Measurements from ENCODE around the gene VIPAS39. TPM values are rescaled to one million over a fixed set of nuclear protein-coding genes. Genes with fewer than 3 reads are reported as not detected.

Gene VIPAS39
- total RNA-seq, 2 donors from 2014 or later = 26.7 to 29.8 TPM

DNA sequence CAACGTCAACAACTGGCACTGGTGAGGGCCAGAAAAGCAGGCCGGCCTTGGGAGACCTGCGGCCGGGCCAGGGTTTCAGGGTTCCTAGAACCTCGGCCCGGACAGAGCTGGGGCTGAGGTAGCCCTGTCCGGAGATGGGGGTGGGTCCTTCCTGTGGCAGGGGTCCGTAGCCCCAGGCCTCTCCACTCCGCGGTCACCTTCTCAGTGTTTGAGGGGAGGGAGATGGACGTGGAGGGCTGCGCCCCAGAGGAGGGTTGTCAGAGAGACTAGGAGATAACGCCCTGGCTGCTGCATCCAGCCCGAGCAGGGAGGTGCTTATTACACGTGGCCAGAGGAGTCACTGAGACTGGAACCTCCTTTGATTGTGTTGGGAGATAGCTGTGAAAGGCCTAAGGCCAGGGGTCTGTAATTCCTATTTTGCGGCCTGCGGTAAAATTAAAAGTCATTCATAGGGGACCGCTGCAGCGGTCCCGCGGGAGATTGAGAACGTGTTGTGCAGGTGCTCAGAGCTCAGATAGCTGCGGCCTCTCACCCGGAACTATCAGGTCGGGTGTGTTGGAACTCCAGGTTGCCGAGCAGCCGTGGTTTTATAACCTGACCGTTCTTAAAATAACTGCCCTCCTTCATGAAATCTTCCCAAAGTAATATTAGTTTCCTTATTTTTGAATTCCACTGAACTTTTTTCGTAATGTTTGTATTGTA lies 999 bp upstream of the VIPAS39 start:
- peak overlapping the region; percentile 84 for H3K27ac ChIP-seq (ENCODE audit: low read depth, low read length)
- peak overlapping the region; percentile 67 for H3K9ac ChIP-seq (ENCODE audit: extremely low read depth, low read length, poor library complexity, severe bottlenecking)
- peaks cover 9% of the 10 kb centered on the region for H3K4me1 ChIP-seq (ENCODE audit: control insufficient read depth, insufficient read depth, low read length)
- H3K27me3 Mint-ChIP-seq (ENCODE audit: insufficient read depth) = no peaks in the 10 kb centered on the region
- 1% methylated on average over 15 to 29 of the region's 29 CpGs for WGBS, 2 experiments (ENCODE audit: insufficient coverage in 1 of 2, insufficient read length in 1 of 2)
- no peaks in the 10 kb centered on the region for H3K9me3 ChIP-seq (ENCODE audit: control insufficient read depth, low read length)
- H3K27me3 ChIP-seq (ENCODE audit: control insufficient read depth, insufficient read depth, low read length, poor library complexity, severe bottlenecking) = no peaks in the 10 kb centered on the region
- H3K4me3 Mint-ChIP-seq = peak overlapping the region; percentile 94
- H3K27ac Mint-ChIP-seq = peak overlapping the region; percentile 99
- no peaks in the 10 kb centered on the region for H3K9me3 Mint-ChIP-seq
- TF ChIP-seq, protein P1, sequence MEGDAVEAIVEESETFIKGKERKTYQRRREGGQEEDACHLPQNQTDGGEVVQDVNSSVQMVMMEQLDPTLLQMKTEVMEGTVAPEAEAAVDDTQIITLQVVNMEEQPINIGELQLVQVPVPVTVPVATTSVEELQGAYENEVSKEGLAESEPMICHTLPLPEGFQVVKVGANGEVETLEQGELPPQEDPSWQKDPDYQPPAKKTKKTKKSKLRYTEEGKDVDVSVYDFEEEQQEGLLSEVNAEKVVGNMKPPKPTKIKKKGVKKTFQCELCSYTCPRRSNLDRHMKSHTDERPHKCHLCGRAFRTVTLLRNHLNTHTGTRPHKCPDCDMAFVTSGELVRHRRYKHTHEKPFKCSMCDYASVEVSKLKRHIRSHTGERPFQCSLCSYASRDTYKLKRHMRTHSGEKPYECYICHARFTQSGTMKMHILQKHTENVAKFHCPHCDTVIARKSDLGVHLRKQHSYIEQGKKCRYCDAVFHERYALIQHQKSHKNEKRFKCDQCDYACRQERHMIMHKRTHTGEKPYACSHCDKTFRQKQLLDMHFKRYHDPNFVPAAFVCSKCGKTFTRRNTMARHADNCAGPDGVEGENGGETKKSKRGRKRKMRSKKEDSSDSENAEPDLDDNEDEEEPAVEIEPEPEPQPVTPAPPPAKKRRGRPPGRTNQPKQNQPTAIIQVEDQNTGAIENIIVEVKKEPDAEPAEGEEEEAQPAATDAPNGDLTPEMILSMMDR (conservative IDR thresholded peaks at IDR 0.05) = no peak
- peak overlapping the region; percentile 97 for H3K4me3 ChIP-seq (ENCODE audit: low read length)
- peak; percentile 81 for DNase-seq
- peaks cover 34% of the 10 kb centered on the region for H3K36me3 Mint-ChIP-seq (ENCODE audit: low read depth)
- H3K36me3 ChIP-seq (ENCODE audit: control insufficient read depth, insufficient read depth, low read length) = peaks cover 34% of the 10 kb centered on the region
- peaks cover 23% of the 10 kb centered on the region for H3K4me1 Mint-ChIP-seq

DNA sequence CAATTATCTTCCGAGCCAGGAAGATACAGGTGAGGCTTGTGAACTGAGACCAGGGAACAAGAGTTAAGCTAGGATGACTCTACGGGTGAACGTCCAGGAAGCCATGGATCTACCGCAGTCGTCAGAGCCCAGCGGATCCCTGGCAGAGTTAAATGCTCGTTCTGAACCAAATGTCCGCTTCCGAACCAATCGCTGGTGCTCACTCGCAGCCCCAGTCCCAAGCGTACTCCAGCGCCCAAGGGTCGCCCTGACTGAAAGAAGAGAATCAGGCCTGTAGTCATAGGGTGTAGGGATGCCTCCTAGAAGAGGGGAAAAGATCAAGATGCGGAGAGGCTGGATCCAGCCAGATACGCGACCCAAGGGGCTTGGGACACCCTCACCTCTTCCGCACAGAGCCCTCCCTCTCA lies 283 bp downstream of the VIPAS39 start:
- peak overlapping the region; percentile 60 for H3K9ac ChIP-seq (ENCODE audit: extremely low read depth, low read length, poor library complexity, severe bottlenecking)
- DNase-seq = no peak
- peaks cover 9% of the 10 kb centered on the region for H3K4me1 ChIP-seq (ENCODE audit: control insufficient read depth, insufficient read depth, low read length)
- Mint-ChIP-seq H3K4me3 (peak overlapping the region; percentile 94), H3K4me1 (peaks cover 23% of the 10 kb centered on the region), H3K27me3 (ENCODE audit: insufficient read depth) (no peaks in the 10 kb centered on the region), H3K9me3 (no peaks in the 10 kb centered on the region), H3K36me3 (ENCODE audit: low read depth) (peaks cover 32% of the 10 kb centered on the region), H3K27ac (peak overlapping the region; percentile 96)
- TF ChIP-seq, protein P1 (conservative IDR thresholded peaks at IDR 0.05) = no peak
- WGBS, 2 experiments (ENCODE audit: insufficient coverage in 1 of 2, insufficient read length in 1 of 2) = 0 to 1% methylated on average over 12 to 18 of the region's 18 CpGs
- H3K9me3 ChIP-seq (ENCODE audit: control insufficient read depth, low read length) = no peaks in the 10 kb centered on the region
- peaks cover 30% of the 10 kb centered on the region for H3K36me3 ChIP-seq (ENCODE audit: control insufficient read depth, insufficient read depth, low read length)
- peak overlapping the region; percentile 97 for H3K4me3 ChIP-seq (ENCODE audit: low read length)
- no peaks in the 10 kb centered on the region for H3K27me3 ChIP-seq (ENCODE audit: control insufficient read depth, insufficient read depth, low read length, poor library complexity, severe bottlenecking)
- no peak overlapping the region for H3K27ac ChIP-seq (ENCODE audit: low read depth, low read length)

DNA sequence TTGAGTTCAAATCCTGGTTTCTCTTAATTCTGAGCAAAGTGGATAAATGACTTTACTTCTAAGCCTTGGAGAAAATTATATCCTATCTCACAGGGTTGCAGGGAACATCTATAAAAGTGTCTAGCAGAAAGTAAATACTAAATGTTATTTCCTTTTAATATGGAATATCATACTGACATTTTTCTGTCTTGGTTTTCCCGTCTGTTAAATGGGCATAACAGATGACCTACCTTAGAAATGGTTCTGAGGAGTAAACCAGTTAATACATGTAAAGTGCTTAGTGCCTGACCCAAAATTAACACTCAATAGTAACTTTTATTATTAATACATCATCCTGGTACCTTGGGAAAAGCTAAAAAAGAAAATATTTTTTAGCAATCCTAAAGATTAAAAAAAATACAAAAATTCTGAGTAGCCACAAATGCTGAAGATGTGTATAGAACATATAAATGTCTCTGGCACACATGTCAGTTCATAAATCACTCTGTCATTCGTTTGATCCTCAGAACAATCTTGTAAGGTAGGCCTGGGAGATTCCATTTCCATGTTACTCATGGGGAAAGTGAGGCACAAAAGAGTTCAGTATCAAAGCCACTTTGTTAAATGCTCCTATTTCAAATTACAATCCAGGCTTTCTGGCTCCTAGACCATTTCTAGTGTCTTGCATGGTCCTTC lies 1.3 kb downstream of the VIPAS39 start:
- TF ChIP-seq, protein P1 (conservative IDR thresholded peaks at IDR 0.05) = no peak
- no peak overlapping the region for H3K27ac Mint-ChIP-seq
- Histone ChIP-seq H3K9me3 (ENCODE audit: control insufficient read depth, low read length) (no peaks in the 10 kb centered on the region), H3K27me3 (ENCODE audit: control insufficient read depth, insufficient read depth, low read length, poor library complexity, severe bottlenecking) (no peaks in the 10 kb centered on the region), H3K4me1 (ENCODE audit: control insufficient read depth, insufficient read depth, low read length) (peaks cover 9% of the 10 kb centered on the region), H3K4me3 (ENCODE audit: low read length) (peak overlapping the region; percentile 97), H3K36me3 (ENCODE audit: control insufficient read depth, insufficient read depth, low read length) (peaks cover 30% of the 10 kb centered on the region), H3K27ac (ENCODE audit: low read depth, low read length) (no peak overlapping the region), H3K9ac (ENCODE audit: extremely low read depth, low read length, poor library complexity, severe bottlenecking) (peak overlapping the region; percentile 60)
- no peaks in the 10 kb centered on the region for H3K27me3 Mint-ChIP-seq (ENCODE audit: insufficient read depth)
- no peak for DNase-seq
- H3K36me3 Mint-ChIP-seq (ENCODE audit: low read depth) = peaks cover 32% of the 10 kb centered on the region
- peaks cover 23% of the 10 kb centered on the region for H3K4me1 Mint-ChIP-seq
- H3K9me3 Mint-ChIP-seq = no peaks in the 10 kb centered on the region
- WGBS, 2 experiments (ENCODE audit: insufficient coverage in 1 of 2, insufficient read length in 1 of 2) = 85 to 89% methylated on average over 1 to 2 of the region's 2 CpGs
- H3K4me3 Mint-ChIP-seq = peak overlapping the region; percentile 94
